Stimulated activated CD4-positive, alpha-beta T cell treated with anti-CD3 and anti-CD28 coated beads, Interleukin-1b, Interleukin-23, amount 100 ng/mL, for 24 hours (primary cell): ENCODE data around the gene BIVM.

Experiments
- DNase-seq, 4 experiments: peaks; one replicate each; pipeline ENCODE4 v3.0.0-alpha.2; 2020; ENCODE audit warnings: low read depth in 4 of 4, low spot score in 1 of 4

BIVM gene

GRCh38 chr13:102784483-102784882 lies 14.4 kb upstream of the BIVM start:
- no peak for DNase-seq

DNA sequence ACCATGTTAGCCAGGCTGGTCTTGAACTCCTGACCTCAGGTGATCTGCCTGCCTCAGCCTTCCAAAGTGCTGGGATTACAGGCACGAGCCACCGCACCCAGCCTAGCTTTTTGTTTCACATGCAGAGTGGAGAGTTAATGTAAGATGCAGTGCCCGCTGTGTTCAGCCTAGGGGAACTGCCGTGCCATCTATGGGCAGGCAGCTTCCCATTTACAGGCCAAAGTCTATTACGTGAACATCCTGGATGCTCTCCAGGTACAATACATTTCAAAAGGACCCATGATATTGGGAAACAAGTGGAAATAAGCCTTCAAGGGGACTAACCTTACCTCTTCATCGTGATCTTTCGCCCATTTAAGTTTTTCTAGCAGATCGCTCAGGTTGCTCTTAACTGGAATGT lies 10.2 kb upstream of the BIVM start:
- no peak for DNase-seq

- no peak for DNase-seq
Measured at GRCh38 chr13:102792396-102792795, 6.5 kb upstream of the BIVM start.

DNA sequence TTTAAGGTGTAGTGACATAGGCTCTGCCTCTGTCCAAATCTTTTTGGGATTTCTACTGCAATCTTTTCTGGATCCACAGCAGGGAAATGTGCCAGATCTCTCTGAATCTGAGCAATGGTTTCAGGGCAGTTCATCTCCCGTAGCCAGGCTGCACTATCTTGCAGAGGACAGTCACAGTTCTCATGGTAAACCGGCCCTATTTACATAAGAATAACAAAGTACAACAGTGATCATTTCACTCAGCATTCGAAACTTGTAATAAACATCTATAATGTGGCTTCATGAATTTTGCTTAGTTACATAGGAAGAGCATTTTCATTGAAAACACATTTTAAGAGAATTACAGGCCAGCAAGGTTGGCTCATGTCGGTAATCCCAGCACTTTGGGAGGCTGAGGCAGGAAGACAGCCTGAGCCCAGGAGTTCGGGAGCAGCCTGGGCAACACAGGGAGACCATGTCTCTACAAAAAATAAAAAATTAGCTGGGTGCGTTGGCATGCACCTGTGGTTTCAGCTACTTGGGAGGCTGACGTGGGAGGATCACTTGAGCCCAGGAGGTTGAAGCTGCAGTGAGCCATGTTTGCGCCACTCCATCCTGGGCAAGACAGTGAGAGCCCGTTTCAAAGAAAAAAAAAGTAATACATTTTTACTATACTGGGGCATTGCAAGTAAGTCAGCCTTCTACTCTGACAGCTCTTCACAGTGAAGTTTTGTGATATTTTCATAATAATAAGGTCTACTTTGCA lies 5.1 kb upstream of the BIVM start:
- no peak for DNase-seq

GRCh38 chr13:102799426-102800144 lies 666 bp downstream of the BIVM start:
- DNase-seq: no peak

GRCh38 chr13:102800145-102801041 lies 1.5 kb downstream of the BIVM start:
- peak; percentile 57 to 78 (median 64) for DNase-seq

- DNase-seq: no peak
Measured at GRCh38 chr13:102805680-102806079, 6.8 kb downstream of the BIVM start.

- DNase-seq: no peak
Measured at GRCh38 chr13:102807699-102808098, 8.8 kb downstream of the BIVM start.

GRCh38 chr13:102812611-102813287 lies 13.8 kb downstream of the BIVM start:
- DNase-seq: no peak

DNA sequence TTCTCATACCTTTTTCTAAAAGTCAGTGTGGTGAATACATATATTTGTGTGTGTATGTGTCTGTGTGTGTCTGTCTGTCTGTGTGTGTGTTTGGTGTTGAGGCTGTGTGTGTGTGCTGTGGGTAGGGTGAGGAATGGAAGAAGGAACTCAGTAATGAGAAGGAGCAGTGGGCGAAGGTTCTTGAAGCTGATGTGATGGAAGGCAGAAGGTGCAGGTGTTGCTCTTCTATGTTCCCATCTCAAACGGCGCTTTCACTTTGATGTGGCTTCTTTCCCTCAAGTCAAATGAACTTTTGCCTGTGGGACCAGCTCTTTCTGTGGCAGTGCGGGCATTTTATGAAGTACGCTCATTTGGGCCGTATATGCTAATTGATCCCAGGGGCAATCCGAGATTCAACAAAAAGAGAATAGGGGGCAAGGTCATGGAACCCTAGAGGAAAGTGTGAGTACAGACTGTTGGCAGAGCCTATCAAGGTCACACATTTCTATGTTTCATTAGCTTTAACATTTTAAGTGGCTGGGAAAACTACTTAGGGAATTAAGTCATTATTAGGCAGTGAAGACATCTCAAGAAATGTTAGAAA lies 15.2 kb downstream of the BIVM start:
- DNase-seq: no peak

DNA sequence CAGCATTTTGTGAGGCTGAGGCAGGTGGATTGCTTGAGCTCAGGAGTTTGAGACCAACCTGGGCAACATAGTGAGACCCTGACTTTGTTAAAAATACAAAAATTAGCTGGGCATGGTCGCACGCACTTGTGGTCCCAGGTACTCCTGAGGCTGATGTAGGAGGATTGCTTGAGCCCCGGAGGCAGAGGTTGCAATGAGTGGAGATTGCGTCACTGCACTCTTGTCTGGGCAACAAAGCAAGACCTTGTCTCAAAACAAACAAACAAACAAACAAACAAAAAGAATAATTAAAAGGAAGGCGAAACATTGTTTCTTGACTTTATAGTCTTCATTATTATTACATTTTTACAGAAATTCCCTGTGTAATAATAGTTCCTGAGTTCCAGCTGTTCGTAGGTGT lies 15.9 kb downstream of the BIVM start:
- DNase-seq: no peak

- DNase-seq: no peak
Measured at GRCh38 chr13:102815788-102816187, 16.9 kb downstream of the BIVM start.

- no peak for DNase-seq
Measured at GRCh38 chr13:102816708-102817107, 17.8 kb downstream of the BIVM start.

DNA sequence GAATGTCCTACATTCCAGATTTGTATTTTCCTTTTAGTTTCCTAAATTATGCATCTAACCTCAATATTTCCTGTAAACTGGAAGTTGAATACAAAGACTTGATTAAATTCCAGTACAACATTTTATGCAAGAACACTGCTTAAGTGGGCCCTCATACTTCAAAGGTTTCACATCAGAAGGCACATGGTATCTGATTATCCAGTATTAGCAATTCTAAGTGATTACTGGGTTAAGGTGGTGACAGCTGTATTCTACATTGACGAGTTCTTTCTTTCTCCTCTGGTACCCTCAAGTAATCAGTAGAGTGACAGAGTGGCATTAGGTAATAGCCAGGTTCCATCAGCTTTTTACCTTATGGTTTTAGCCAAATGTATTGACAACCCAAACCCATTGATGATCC lies 18.3 kb downstream of the BIVM start:
- no peak for DNase-seq

- no peak for DNase-seq
Measured at GRCh38 chr13:102817907-102818306, 19.0 kb downstream of the BIVM start.

DNA sequence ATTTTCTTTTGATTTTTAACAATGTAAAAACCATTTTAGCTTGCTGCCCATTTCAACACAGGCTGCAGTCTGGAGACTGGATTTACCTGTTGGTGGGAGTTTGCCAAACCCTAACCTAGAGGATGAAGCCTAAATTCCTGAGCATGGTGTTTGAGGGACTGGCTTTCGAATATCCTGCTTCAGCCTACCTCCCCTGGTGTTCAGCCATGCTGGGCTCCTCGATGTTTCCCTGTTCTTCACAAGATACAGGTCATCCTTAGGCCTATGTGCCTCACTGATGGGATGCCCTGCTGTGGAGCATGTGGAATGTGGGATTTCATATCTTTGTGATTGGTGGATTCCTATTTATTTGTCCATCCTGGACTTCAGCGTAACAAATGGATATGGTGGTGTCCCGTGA lies 26.5 kb downstream of the BIVM start:
- no peak for DNase-seq

GRCh38 chr13:102825921-102826706 lies 27.2 kb downstream of the BIVM start:
- no peak for DNase-seq

GRCh38 chr13:102830646-102831045 lies 31.7 kb downstream of the BIVM start:
- no peak for DNase-seq

DNA sequence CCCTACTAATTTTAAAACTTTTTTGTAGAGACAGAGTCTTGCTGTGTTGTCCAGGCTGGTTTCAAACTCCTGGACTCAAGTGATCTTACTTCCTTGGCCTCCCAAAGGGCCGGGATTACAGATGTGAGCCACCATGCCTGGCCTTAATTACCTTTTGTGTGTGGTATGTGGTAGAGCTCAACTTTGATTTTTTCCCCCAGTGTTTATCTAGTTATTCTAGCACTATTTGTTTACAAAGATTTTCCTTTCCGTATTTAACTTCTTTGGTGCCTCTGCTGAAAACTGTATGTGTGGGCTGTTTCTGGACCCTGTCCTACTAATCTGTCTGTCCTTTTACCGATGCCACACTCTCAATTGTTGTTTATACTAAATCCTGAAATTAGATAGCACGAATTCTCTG lies 37.6 kb downstream of the BIVM start:
- DNase-seq: no peak

- DNase-seq: no peak
Measured at GRCh38 chr13:102838273-102838672, 39.4 kb downstream of the BIVM start.
